B cell (primary cell): ENCODE data around the gene KLHL24. TPM values are rescaled to one million over a fixed set of nuclear protein-coding genes. Genes with fewer than 3 reads are reported as not detected.
A peak's percentile ranks its signal among the peaks of the same experiment; 100 is the strongest.
"Not testable (repeated sequence)": the region's sequence is repeated elsewhere in the genome, so short reads cannot be mapped to it uniquely, and the experiment has no call there.

Experiments used
- ATAC-seq: fragments of 200-7000 bp; cut with Tn5 transposase; one replicate; pipeline ENCODE4 v1.10.0; 2021; ENCODE audit warnings: low read depth, mild to moderate bottlenecking, moderate number of reproducible peaks, moderate library complexity
- CTCF ChIA-PET: fragments of 350-600 bp; sonication (Branson Sonifier 250); formaldehyde crosslinking; loops from one replicate; lab custom pipeline; 2021; ENCODE audit warnings: antibody characterized with exemption, inconsistent platforms; lab: Charles Lee
- POLR2A ChIA-PET: fragments of 350-600 bp; sonication (Branson Sonifier 250); formaldehyde crosslinking; loops from one replicate; lab custom pipeline; 2021; ENCODE audit warnings: antibody characterized with exemption; lab: Charles Lee
- DNase-seq: peaks from one replicate; pipeline ENCODE4 v3.0.0; 2013
- H2AFZ ChIP-seq: 2 replicates; pipeline ENCODE4 v1.6.1; 2012; ENCODE audit warnings: mild to moderate bottlenecking, low read depth, low read length; ENCODE audit not compliant: insufficient read depth, poor library complexity, severe bottlenecking
- H3K27ac ChIP-seq, 2 donors: 1 replicate in 1 of 2; 2 replicates in 1 of 2; pipeline ENCODE4 v1.5.1; 2012 to 2013; ENCODE audit warnings: low read length in 2 of 2, mild to moderate bottlenecking in 2 of 2, moderate library complexity in 1 of 2
- H3K27me3 ChIP-seq, 4 experiments: fragments of 200-600 bp in 1 of 4; sonication (generic) in 1 of 4; replicated peaks in 1 of 4; 1 replicate in 2 of 4; 2 replicates in 2 of 4; pipeline versions ENCODE4 v1.6.1 to v1.7.0; 2013 to 2016; ENCODE audit warnings: low read length in 3 of 4, mild to moderate bottlenecking in 2 of 4, mixed read lengths in 1 of 4, moderate library complexity in 1 of 4; ENCODE audit not compliant: insufficient read depth in 4 of 4, control insufficient read depth in 3 of 4; ENCODE audit errors: control extremely low read depth in 1 of 4
- H3K36me3 ChIP-seq, 2 experiments: replicated peaks in 1 of 2; 1 replicate in 1 of 2; 2 replicates in 1 of 2; pipeline versions ENCODE4 v1.6.1 to v1.7.1; 2013; ENCODE audit warnings: low read length in 1 of 2; ENCODE audit not compliant: insufficient read depth in 2 of 2, control insufficient read depth in 1 of 2; ENCODE audit errors: control extremely low read depth in 1 of 2, extremely low read depth in 1 of 2
- H3K4me1 ChIP-seq, 2 donors: fragments of 200-600 bp in 1 of 2; sonication (generic) in 1 of 2; 1 replicate in 1 of 2; 2 replicates in 1 of 2; pipeline versions ENCODE4 v1.5.1 to v1.6.1; 2013 to 2017; ENCODE audit warnings: low read length in 2 of 2; ENCODE audit not compliant: control insufficient read depth in 2 of 2, insufficient read depth in 2 of 2
- H3K4me2 ChIP-seq: replicated peaks from 2 replicates; pipeline ENCODE3; 2012; ENCODE audit warnings: mild to moderate bottlenecking, low read depth, low read length; ENCODE audit not compliant: poor library complexity, severe bottlenecking
- H3K4me3 ChIP-seq, 5 experiments: fragments of 200-600 bp in 1 of 5; sonication (generic) in 1 of 5; 1 replicate in 3 of 5; 2 replicates in 2 of 5; pipeline versions ENCODE4 v1.5.1 to v1.7.0; 2011 to 2016; ENCODE audit warnings: low read length in 4 of 5, mild to moderate bottlenecking in 4 of 5, low read depth in 2 of 5, control low read depth in 1 of 5, moderate library complexity in 1 of 5; ENCODE audit not compliant: insufficient read depth in 1 of 5; ENCODE audit errors: control extremely low read depth in 1 of 5, extremely low read depth in 1 of 5
- H3K79me2 ChIP-seq: fragments of 200-600 bp; sonication (generic); one replicate; pipeline ENCODE4 v1.6.0; 2016; ENCODE audit warnings: low read length; ENCODE audit not compliant: control insufficient read depth, insufficient read depth
- H3K9ac ChIP-seq: fragments of 200-600 bp; sonication (generic); 2 replicates; pipeline ENCODE4 v1.6.1; 2017; ENCODE audit warnings: mild to moderate bottlenecking, low read length, moderate library complexity
- H3K9me3 ChIP-seq, 3 donors: one replicate each; pipeline versions ENCODE4 v1.6.1 to v1.7.1; 2013; ENCODE audit warnings: low read length in 2 of 3; ENCODE audit not compliant: control insufficient read depth in 2 of 3, insufficient read depth in 1 of 3; ENCODE audit errors: control extremely low read depth in 1 of 3
- H4K20me1 ChIP-seq: 2 replicates; pipeline ENCODE4 v1.6.0; 2012; ENCODE audit warnings: mild to moderate bottlenecking, low read length; ENCODE audit not compliant: insufficient read depth, control insufficient read depth, poor library complexity, severe bottlenecking
- H3K27ac Mint-ChIP-seq: one replicate; pipeline ENCODE4 v1.8.0; 2021; ENCODE audit warnings: mixed read lengths
- H3K27me3 Mint-ChIP-seq: one replicate; pipeline ENCODE4 v1.8.0; 2021; ENCODE audit warnings: mixed read lengths
- H3K4me1 Mint-ChIP-seq: one replicate; pipeline ENCODE4 v1.8.0; 2021; ENCODE audit warnings: mixed read lengths
- H3K4me3 Mint-ChIP-seq: one replicate; pipeline ENCODE4 v1.8.0; 2021; ENCODE audit warnings: mixed read lengths
- H3K9me3 Mint-ChIP-seq: one replicate; pipeline ENCODE4 v1.8.0; 2022; ENCODE audit warnings: mixed read lengths; ENCODE audit not compliant: insufficient read depth
- EZH2 ChIP-seq: IDR thresholded peaks from 2 replicates; pipeline ENCODE4 v1.6.1; 2012; ENCODE audit warnings: borderline replicate concordance, low read depth, mild to moderate bottlenecking, moderate library complexity, low read length; ENCODE audit not compliant: insufficient read depth, poor library complexity, severe bottlenecking
- WGBS: methylation state at CpG from one replicate; pipeline ENCODE4 v1.1.5; 2013; ENCODE audit warnings: missing lambda C conversion rate; ENCODE audit not compliant: insufficient coverage; 5-methylcytosine and 5-hydroxymethylcytosine counted together
- intact Hi-C: fragments of 100-400 bp; cut with micrococcal nuclease; formaldehyde crosslinking; loops from one replicate; pipeline ENCODE4 v1.10.0; 2022
- polyA plus RNA-seq: library from polyadenylated mRNA; depleted of rRNA; stranded (reverse); fragments of >200 nt; gene quantifications from 2 replicates; pipeline ENCODE4 v1.2.3, GENCODE V29; 2012
- total RNA-seq, 2 donors: library from RNA; stranded (reverse); fragments of 120-200 nt in 1 of 2; gene quantifications; 1 replicate in 1 of 2; 2 replicates in 1 of 2; pipeline versions ENCODE4 v1.2.3 to v1.2.4, GENCODE V29; 2013 to 2022
- TF ChIP-seq, protein P1 (sequence below): fragments of 200-600 bp; IDR thresholded peaks from one replicate; pipeline ENCODE4 v1.8.0; 2022; ENCODE audit warnings: antibody characterized with exemption, mild to moderate bottlenecking

The KLHL24 gene
- total and polyA plus RNA-seq, 2 donors (not counting 1 experiment from before 2014, with no cell fraction given): 37.4 to 134 TPM

DNA sequence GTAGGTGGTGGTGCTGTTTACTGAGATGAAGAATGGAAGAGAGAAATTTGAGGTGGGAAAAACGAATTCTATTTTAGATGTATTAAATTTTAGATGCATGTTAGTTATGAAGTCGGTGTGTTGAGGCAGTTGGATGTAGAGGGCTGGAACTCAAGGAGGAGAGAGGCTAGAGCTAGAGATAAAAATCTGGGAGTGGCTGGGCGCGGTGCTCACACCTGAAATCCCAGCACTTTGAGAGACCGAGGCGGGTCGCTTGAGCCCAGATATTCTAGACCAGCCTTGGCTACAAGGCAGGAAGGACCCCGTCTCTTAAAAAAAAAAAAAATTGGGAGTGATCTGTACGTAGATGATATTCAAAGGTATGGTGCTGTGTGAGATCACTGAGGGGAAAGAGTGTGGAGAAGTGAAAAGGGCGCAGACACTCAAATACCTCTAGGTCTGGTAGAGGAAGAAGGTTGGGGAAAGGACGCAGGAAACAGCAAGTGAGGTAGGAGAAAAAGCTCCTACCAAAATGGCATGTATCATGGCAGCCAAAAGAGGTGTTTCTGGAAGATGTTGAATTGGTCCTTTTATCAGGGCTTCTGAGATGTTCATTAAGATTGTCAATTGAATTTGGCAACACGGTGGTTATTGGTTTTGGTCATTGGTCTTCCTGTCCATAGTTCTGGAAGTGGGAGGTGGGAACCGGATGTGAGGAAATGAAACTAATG, 64.0 kb downstream of the KLHL24 start:
- Mint-ChIP-seq H3K4me3 (peak overlapping the region; percentile 97), H3K9me3 (no peaks in the 10 kb centered on the region), H3K27ac (peak overlapping the region; percentile 91), H3K4me1 (peaks cover 39% of the 10 kb centered on the region), H3K27me3 (no peaks in the 10 kb centered on the region)
- peaks cover 70% of the 10 kb centered on the region for H3K79me2 ChIP-seq
- H3K4me2 ChIP-seq: peak overlapping the region; percentile 98
- ChIA-PET CTCF (no interaction called here), POLR2A (interaction anchor here (0.6 kb wide), 1 partner anchor 10 kb away, joined by 5 read pairs; no protein-coding TSS in a partner anchor)
- WGBS: 61% methylated on average over 12 of the region's 13 CpGs
- peak overlapping the region; percentile 89 for H3K9ac ChIP-seq
- DNase-seq: no peak
- H3K4me1 ChIP-seq: peaks cover 18% of the 10 kb centered on the region in 2 donors
- TF ChIP-seq, protein P1, sequence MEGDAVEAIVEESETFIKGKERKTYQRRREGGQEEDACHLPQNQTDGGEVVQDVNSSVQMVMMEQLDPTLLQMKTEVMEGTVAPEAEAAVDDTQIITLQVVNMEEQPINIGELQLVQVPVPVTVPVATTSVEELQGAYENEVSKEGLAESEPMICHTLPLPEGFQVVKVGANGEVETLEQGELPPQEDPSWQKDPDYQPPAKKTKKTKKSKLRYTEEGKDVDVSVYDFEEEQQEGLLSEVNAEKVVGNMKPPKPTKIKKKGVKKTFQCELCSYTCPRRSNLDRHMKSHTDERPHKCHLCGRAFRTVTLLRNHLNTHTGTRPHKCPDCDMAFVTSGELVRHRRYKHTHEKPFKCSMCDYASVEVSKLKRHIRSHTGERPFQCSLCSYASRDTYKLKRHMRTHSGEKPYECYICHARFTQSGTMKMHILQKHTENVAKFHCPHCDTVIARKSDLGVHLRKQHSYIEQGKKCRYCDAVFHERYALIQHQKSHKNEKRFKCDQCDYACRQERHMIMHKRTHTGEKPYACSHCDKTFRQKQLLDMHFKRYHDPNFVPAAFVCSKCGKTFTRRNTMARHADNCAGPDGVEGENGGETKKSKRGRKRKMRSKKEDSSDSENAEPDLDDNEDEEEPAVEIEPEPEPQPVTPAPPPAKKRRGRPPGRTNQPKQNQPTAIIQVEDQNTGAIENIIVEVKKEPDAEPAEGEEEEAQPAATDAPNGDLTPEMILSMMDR: no peak
- TF ChIP-seq EZH2: no peak
- no peaks in the 10 kb centered on the region for H3K9me3 ChIP-seq
- H3K4me3 ChIP-seq: peak overlapping the region in 1 of 5 experiments; percentile 92
- H3K27ac ChIP-seq: peak overlapping the region in 1 of 2 donors; percentile 82
- H3K27me3 ChIP-seq: no peaks in the 10 kb centered on the region
- peak overlapping the region; percentile 85 for H2AFZ ChIP-seq
- H3K36me3 ChIP-seq: no peaks in the 10 kb centered on the region
- intact Hi-C loops: loop anchor here (5.0 kb wide), 2 partner anchors 142 to 598 kb away; partner anchors contain the start of genes KLHL6 and PSMD2
- H4K20me1 ChIP-seq: peaks cover 6% of the 10 kb centered on the region
- no peak for ATAC-seq

DNA sequence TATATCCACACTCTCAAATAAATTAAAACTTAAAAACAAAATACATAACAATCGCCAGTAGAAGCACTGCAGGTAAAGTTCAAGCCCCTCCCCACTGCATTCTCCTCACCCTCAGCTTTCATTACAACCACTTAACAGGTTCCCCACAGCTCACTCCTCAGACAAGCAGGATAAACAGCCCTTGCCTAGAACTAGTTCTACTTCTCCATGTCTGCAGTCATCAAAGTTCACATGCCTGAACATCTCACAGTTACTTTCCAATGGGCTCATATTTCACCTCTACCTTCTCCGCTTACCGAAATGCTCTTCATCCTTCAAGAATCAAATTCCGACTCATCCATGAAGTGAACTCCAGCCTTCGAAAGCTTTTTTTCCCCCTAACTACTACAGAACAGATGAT, 66.3 kb downstream of the KLHL24 start:
- DNase-seq (no peak), ATAC-seq (no peak)
- Mint-ChIP-seq H3K27me3 (no peaks in the 10 kb centered on the region), H3K4me3 (no peak overlapping the region), H3K27ac (no peak overlapping the region), H3K9me3 (no peaks in the 10 kb centered on the region), H3K4me1 (peaks cover 41% of the 10 kb centered on the region)
- Histone ChIP-seq H4K20me1 (peaks cover 11% of the 10 kb centered on the region), H3K79me2 (peaks cover 82% of the 10 kb centered on the region), H3K4me3 (no peak overlapping the region), H2AFZ (no peak overlapping the region), H3K9ac (no peak overlapping the region), H3K27me3 (no peaks in the 10 kb centered on the region), H3K9me3 (no peaks in the 10 kb centered on the region), H3K4me1 (peaks cover 18% of the 10 kb centered on the region in 2 donors), H3K4me2 (no peak overlapping the region), H3K27ac (no peak overlapping the region), H3K36me3 (no peaks in the 10 kb centered on the region)
- CTCF ChIA-PET: no interaction called here
- intact Hi-C loops: no loop called here
- WGBS: 100% methylated on average over 5 of the region's 5 CpGs
- POLR2A ChIA-PET: no interaction called here
- no peak for TF ChIP-seq EZH2
- TF ChIP-seq, protein P1: no peak

DNA sequence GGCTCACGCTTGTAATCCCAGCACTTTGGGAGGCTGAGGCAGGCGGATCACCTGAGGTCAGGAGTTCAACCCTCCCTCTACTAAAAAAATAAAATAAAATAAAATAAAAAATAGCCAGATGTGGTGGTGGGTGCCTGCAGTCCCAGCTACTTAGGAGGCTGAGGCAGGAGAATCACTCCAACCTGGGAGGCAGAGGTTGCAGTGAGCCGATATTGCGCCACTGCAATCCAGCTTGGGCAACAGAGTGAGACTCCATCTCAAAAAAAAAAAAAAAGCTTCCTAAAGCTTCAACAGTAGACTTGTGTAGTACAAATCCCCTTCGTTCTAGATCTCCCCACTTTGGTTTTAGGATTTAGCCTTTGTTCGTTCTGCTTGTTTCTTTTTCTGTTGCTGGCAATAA, 68.5 kb downstream of the KLHL24 start:
- H3K4me2 ChIP-seq, H2AFZ ChIP-seq, H3K9me3 Mint-ChIP-seq, H3K9me3 ChIP-seq, intact Hi-C loops, H3K36me3 ChIP-seq, H3K27me3 Mint-ChIP-seq, H3K4me3 Mint-ChIP-seq, H3K27ac ChIP-seq, H3K9ac ChIP-seq, H3K27ac Mint-ChIP-seq, POLR2A ChIA-PET, DNase-seq, H3K27me3 ChIP-seq, H3K4me3 ChIP-seq, ATAC-seq: not testable (repeated sequence)
- H4K20me1 ChIP-seq: peaks cover 11% of the 10 kb centered on the region
- peaks cover 9 to 11% of the 10 kb centered on the region in 2 donors for H3K4me1 ChIP-seq
- peaks cover 30% of the 10 kb centered on the region for H3K4me1 Mint-ChIP-seq
- H3K79me2 ChIP-seq: peaks cover 85% of the 10 kb centered on the region
- CTCF ChIA-PET: interaction anchor here (1.0 kb wide), 1 partner anchor 119 kb away, joined by 3 read pairs; no protein-coding TSS in a partner anchor
- 100% methylated on average over 3 of the region's 6 CpGs for WGBS
